ENCODE data around the gene CST5.

- TF ChIP-seq CTCF (IDR thresholded peaks at IDR 0.05): no peak
- TF ChIP-seq ZFX (IDR thresholded peaks at IDR 0.05; ENCODE audit: borderline replicate concordance): no peak
Observed at GRCh38 chr20:23880417-23880816, 869 bp upstream of the CST5 start.

Measured in 22Rv1 (cell line).